Heart left ventricle (tissue), 16 donors: ENCODE measurements around the gene AGPAT2. TPM values are rescaled to one million over a fixed set of nuclear protein-coding genes. Genes with fewer than 3 reads are reported as not detected.

Source experiments
- ATAC-seq, 4 donors: fragments of 200-7000 bp; cut with Tn5 transposase; one replicate each; pipeline ENCODE4 v1.9.1; 2020 to 2022; ENCODE audit warnings: moderate library complexity in 4 of 4, mild to moderate bottlenecking in 3 of 4, moderate number of reproducible peaks in 1 of 4
- DNase-seq, 5 donors: peaks; one replicate each; pipeline ENCODE4 v3.0.0-alpha.2; 2020
- H3K27ac ChIP-seq, 12 donors: fragments of 200-600 bp; sonication (generic) in 4 of 12; one replicate each; pipeline versions ENCODE4 v1.5.0 to v1.8.0; 2016 to 2022; ENCODE audit warnings: mild to moderate bottlenecking in 2 of 12
- H3K27me3 ChIP-seq, 9 donors: fragments of 200-600 bp; sonication (generic) in 2 of 9; one replicate each; pipeline versions ENCODE4 v1.5.1 to v1.8.0; 2016 to 2022; ENCODE audit warnings: mild to moderate bottlenecking in 3 of 9
- H3K36me3 ChIP-seq, 9 donors: fragments of 200-600 bp; sonication (generic) in 2 of 9; one replicate each; pipeline versions ENCODE4 v1.5.0 to v1.8.0; 2018 to 2022; ENCODE audit warnings: mild to moderate bottlenecking in 2 of 9
- H3K4me1 ChIP-seq, 12 donors: fragments of 200-600 bp; sonication (generic) in 4 of 12; one replicate each; pipeline versions ENCODE4 v1.5.0 to v1.8.0; 2016 to 2022; ENCODE audit warnings: mild to moderate bottlenecking in 3 of 12
- H3K4me3 ChIP-seq, 12 donors: fragments of 200-600 bp; sonication (generic) in 4 of 12; one replicate each; pipeline versions ENCODE4 v1.5.0 to v1.8.0; 2017 to 2022; ENCODE audit warnings: mild to moderate bottlenecking in 9 of 12, moderate library complexity in 4 of 12
- H3K9me3 ChIP-seq, 12 donors: fragments of 200-600 bp; sonication (generic) in 4 of 12; one replicate each; pipeline versions ENCODE4 v1.5.0 to v1.8.0; 2016 to 2022; ENCODE audit warnings: mild to moderate bottlenecking in 1 of 12
- CTCF ChIP-seq, 12 donors: fragments of 200-600 bp; sonication (generic) in 4 of 12; IDR thresholded peaks; one replicate each; pipeline versions ENCODE4 v1.5.0 to v1.8.0; 2018 to 2022; ENCODE audit warnings: antibody characterized with exemption in 12 of 12, mild to moderate bottlenecking in 5 of 12
- POLR2A ChIP-seq, 2 donors: fragments of 450-650 bp; IDR thresholded peaks; one replicate each; pipeline ENCODE4 v1.6.1; 2017; ENCODE audit warnings: antibody characterized with exemption in 2 of 2, mild to moderate bottlenecking in 2 of 2, moderate library complexity in 2 of 2
- WGBS, 4 donors: extraction: QIAGEN DNeasy Blood & Tissue Kit in 2 of 4; methylation state at CpG; one replicate each; pipeline versions ENCODE4 v1.1.5 to v1.1.7; 2013 to 2018; 5-methylcytosine and 5-hydroxymethylcytosine counted together
- intact Hi-C, 10 donors: fragments of 100-400 bp; cut with DNase I; formaldehyde crosslinking; loops; one replicate each; pipeline versions ENCODE4 v1.11.1 to v1.14.2; 2022
- polyA plus RNA-seq, 2 donors: library from polyadenylated mRNA; stranded (reverse); fragments of 200-250 nt; gene quantifications; one replicate each; pipeline ENCODE4 v1.2.3, GENCODE V29; 2013
- total RNA-seq, 9 donors: library from RNA; depleted of rRNA in 2 of 9; stranded (reverse); fragments of >200 nt in 2 of 9; fragmentation: NEBNext Ultra II Directional in 3 of 9; extraction: Animal tissue kit (Norgen Biotek cat#: 25700) in 3 of 9; gene quantifications; one replicate each; pipeline versions ENCODE4 v1.1.0 to v1.2.4, GENCODE V29; 2016 to 2023
- donor health status: ischemic (EF 13 %, LVEDD 7.1; RV severe dilation, severe dysfunction).
- donor health status: healthy with polysubstance abuse.
- donor health status: DM: no; HTN: yes; CAD: no.
- donor health status: DM: no; HTN: no; CAD: no.
- donor health status: ischemic (EF 25% LVEDD 6.9; RV normal size, moderate dysfunction).
- donor health status: ischemic (EF 25% LVEDD 5.7; RV mildly dilated, moderate dysfunction).
- donor health status: healthy.
- donor health status: DM: yes; HTN: yes; CAD: no.
- donor health status: ischemic (EF 35%, LVEDD 5.7; RV mildly dilated, moderate dysfunction).
- donor health status: nonischemic (EF 11% LVEDD 7.7; RV severe dilation, severe dysfunction).
- donor health status: DM: yes; HTN: yes; CAD: no.
- donor health status: PGD.
- donor health status: ischemic (EF 29% LVEDD 5.4; RV normal size, mild dysfunction).
- donor health status: nonischemic (EF 23%, LVEDD 6.1; RV moderate dilation, normal function).

The AGPAT2 gene
- total and polyA plus RNA-seq, 11 donors: 52.4 to 122 (median 69.3) TPM

GRCh38 chr9:136648751-136649150 is 38.5 kb downstream of the AGPAT2 start:
- Histone ChIP-seq H3K27me3 (peaks cover 0 to 6% (median 0%) of the 10 kb centered on the region in 9 donors), H3K36me3 (no peaks in the 10 kb centered on the region), H3K4me3 (peak overlapping the region in 10 of 12 donors; percentile 17 to 64 (median 42)), H3K9me3 (no peaks in the 10 kb centered on the region), H3K27ac (peak overlapping the region; percentile 53 to 99 (median 94)), H3K4me1 (peaks cover 0 to 70% (median 42%) of the 10 kb centered on the region in 12 donors)
- TF ChIP-seq POLR2A (IDR thresholded peaks at IDR 0.05) (peak in 1 of 2 donors; percentile 37), CTCF (IDR thresholded peaks at IDR 0.05) (no peak)
- WGBS, 4 donors: 35 to 50% (median 47%) methylated on average over 14 to 16 of the region's 16 CpGs
- DNase-seq (peak; percentile 85 to 91 (median 87)), ATAC-seq (peak; percentile 7 to 43 (median 20))
- intact Hi-C loops: no loop called here

GRCh38 chr9:136646827-136647711 is 40.2 kb downstream of the AGPAT2 start:
- intact Hi-C loops: loop anchor here in 3 of 10 donors (1.0 to 2.0 kb wide), 2 partner anchors 15 to 16 kb away; partner anchors contain the start of gene EGFL7 (in 3 of the 3)
- H3K27me3 ChIP-seq: peaks cover 0 to 3% (median 0%) of the 10 kb centered on the region in 9 donors
- TF ChIP-seq POLR2A (IDR thresholded peaks at IDR 0.05): no peak
- TF ChIP-seq CTCF (IDR thresholded peaks at IDR 0.05): no peak
- WGBS, 4 donors: 63 to 68% (median 64%) methylated on average over 20 to 29 of the region's 29 CpGs
- H3K4me3 ChIP-seq: peak overlapping the region; percentile 19 to 64 (median 52)
- H3K4me1 ChIP-seq: peaks cover 0 to 71% (median 40%) of the 10 kb centered on the region in 12 donors
- no peaks in the 10 kb centered on the region for H3K9me3 ChIP-seq
- ATAC-seq (no peak), DNase-seq (peak; percentile 22 to 67 (median 35))
- peak overlapping the region; percentile 78 to 99 (median 94) for H3K27ac ChIP-seq
- H3K36me3 ChIP-seq: no peaks in the 10 kb centered on the region

GRCh38 chr9:136645903-136646754 is 41.1 kb downstream of the AGPAT2 start:
- Histone ChIP-seq H3K27me3 (peaks cover 0 to 3% (median 0%) of the 10 kb centered on the region in 9 donors), H3K36me3 (no peaks in the 10 kb centered on the region), H3K4me1 (peaks cover 4 to 74% (median 43%) of the 10 kb centered on the region in 12 donors), H3K9me3 (no peaks in the 10 kb centered on the region), H3K27ac (peak overlapping the region; percentile 78 to 99 (median 94)), H3K4me3 (peak overlapping the region; percentile 19 to 64 (median 52))
- TF ChIP-seq POLR2A (IDR thresholded peaks at IDR 0.05) (no peak), CTCF (IDR thresholded peaks at IDR 0.05) (peak in 8 of 12 donors; percentile 9 to 42 (median 26))
- peak; percentile 49 to 73 (median 67) for ATAC-seq
- intact Hi-C loops: loop anchor here in 4 of 10 donors (1.0 to 2.0 kb wide), 3 partner anchors 13 to 17 kb away; partner anchors contain the start of gene EGFL7 (in 3 of the 4)
- DNase-seq: peak; percentile 88 to 93 (median 88)
- WGBS, 4 donors: 24 to 51% (median 31%) methylated on average over 12 to 40 of the region's 40 CpGs
